ENCODE measurements around the gene DOCK9. TPM values are rescaled to one million over a fixed set of nuclear protein-coding genes. Genes with fewer than 3 reads are reported as not detected.

DOCK9 gene
- total and polyA plus RNA-seq, 2 donors (not counting 1 experiment from before 2014, with no cell fraction given): 18.5 to 28.0 TPM

DNA sequence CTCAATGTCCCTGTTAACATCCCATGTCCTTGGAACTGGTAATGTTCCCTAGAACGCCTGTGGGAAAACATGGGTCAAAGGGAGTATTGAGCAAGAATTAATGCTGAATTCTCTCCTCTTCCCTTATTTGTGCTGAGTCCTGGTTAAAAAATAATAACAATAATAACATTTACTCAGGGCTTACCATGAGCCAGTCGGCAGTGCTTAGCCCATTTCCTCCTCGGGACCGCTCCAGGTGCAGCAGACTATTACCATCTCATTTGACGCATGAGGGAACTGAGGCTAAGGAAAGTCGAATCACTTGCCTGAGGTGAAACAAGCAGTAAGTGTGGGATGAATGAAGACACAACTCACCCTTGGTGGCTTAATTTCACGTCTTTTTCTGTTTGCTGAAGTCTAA is 191.8 kb downstream of the DOCK9 start:
- POLR2A ChIA-PET: no interaction called here
- H3K79me2 ChIP-seq (ENCODE audit: control insufficient read depth, insufficient read depth, low read length): no peaks in the 10 kb centered on the region
- DNase-seq (no peak), ATAC-seq (ENCODE audit: low read depth) (no peak)
- intact Hi-C loops (cut with micrococcal nuclease): no loop called here
- peaks cover 0 to 10% (median 0%) of the 10 kb centered on the region in 3 donors for H3K9me3 ChIP-seq (ENCODE audit: control extremely low read depth in 1 of 3, control insufficient read depth in 2 of 3, insufficient read depth in 1 of 3, low read length in 2 of 3)
- no peaks in the 10 kb centered on the region for H3K9me3 Mint-ChIP-seq (ENCODE audit: insufficient read depth)
- H3K27ac ChIP-seq (ENCODE audit: low read length in 2 of 2): no peak overlapping the region
- no peak overlapping the region for H3K9ac ChIP-seq (ENCODE audit: low read length)
- CTCF ChIA-PET: no interaction called here
- H3K4me2 ChIP-seq (replicated peaks; ENCODE audit: low read depth, low read length, poor library complexity, severe bottlenecking): no peak overlapping the region
- no peak overlapping the region for H3K4me3 ChIP-seq (ENCODE audit: control extremely low read depth in 1 of 5, extremely low read depth in 1 of 5, insufficient read depth in 1 of 5, low read depth in 2 of 5, low read length in 4 of 5)
- H3K4me1 ChIP-seq (ENCODE audit: control insufficient read depth in 2 of 2, insufficient read depth in 2 of 2, low read length in 2 of 2): no peaks in the 10 kb centered on the region
- H3K27me3 ChIP-seq (replicated peaks in 1 of 4; ENCODE audit: control extremely low read depth in 1 of 4, control insufficient read depth in 3 of 4, insufficient read depth in 4 of 4, low read length in 3 of 4): peaks cover 0 to 2% (median 0%) of the 10 kb centered on the region in 4 experiments
- whole genome bisulfite sequencing (ENCODE audit: insufficient coverage): 83% methylated on average over 5 of the region's 7 CpGs
- no peak overlapping the region for H2AFZ ChIP-seq (ENCODE audit: insufficient read depth, low read depth, low read length, poor library complexity, severe bottlenecking)
- peaks cover 22% of the 10 kb centered on the region for H3K27me3 Mint-ChIP-seq
- H3K36me3 ChIP-seq (replicated peaks in 1 of 2; ENCODE audit: control extremely low read depth in 1 of 2, control insufficient read depth in 1 of 2, extremely low read depth in 1 of 2, insufficient read depth in 2 of 2, low read length in 1 of 2): no peaks in the 10 kb centered on the region
- H3K4me1 Mint-ChIP-seq: no peaks in the 10 kb centered on the region
- H4K20me1 ChIP-seq (ENCODE audit: control insufficient read depth, insufficient read depth, low read length, poor library complexity, severe bottlenecking): no peaks in the 10 kb centered on the region
- H3K4me3 Mint-ChIP-seq: no peak overlapping the region
- no peak overlapping the region for H3K27ac Mint-ChIP-seq
- TF ChIP-seq, protein P1, sequence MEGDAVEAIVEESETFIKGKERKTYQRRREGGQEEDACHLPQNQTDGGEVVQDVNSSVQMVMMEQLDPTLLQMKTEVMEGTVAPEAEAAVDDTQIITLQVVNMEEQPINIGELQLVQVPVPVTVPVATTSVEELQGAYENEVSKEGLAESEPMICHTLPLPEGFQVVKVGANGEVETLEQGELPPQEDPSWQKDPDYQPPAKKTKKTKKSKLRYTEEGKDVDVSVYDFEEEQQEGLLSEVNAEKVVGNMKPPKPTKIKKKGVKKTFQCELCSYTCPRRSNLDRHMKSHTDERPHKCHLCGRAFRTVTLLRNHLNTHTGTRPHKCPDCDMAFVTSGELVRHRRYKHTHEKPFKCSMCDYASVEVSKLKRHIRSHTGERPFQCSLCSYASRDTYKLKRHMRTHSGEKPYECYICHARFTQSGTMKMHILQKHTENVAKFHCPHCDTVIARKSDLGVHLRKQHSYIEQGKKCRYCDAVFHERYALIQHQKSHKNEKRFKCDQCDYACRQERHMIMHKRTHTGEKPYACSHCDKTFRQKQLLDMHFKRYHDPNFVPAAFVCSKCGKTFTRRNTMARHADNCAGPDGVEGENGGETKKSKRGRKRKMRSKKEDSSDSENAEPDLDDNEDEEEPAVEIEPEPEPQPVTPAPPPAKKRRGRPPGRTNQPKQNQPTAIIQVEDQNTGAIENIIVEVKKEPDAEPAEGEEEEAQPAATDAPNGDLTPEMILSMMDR (IDR thresholded peaks at IDR 0.05): no peak
- no peak for TF ChIP-seq EZH2 (IDR thresholded peaks at IDR 0.05; ENCODE audit: borderline replicate concordance, insufficient read depth, low read depth, low read length, poor library complexity, severe bottlenecking)

DNA sequence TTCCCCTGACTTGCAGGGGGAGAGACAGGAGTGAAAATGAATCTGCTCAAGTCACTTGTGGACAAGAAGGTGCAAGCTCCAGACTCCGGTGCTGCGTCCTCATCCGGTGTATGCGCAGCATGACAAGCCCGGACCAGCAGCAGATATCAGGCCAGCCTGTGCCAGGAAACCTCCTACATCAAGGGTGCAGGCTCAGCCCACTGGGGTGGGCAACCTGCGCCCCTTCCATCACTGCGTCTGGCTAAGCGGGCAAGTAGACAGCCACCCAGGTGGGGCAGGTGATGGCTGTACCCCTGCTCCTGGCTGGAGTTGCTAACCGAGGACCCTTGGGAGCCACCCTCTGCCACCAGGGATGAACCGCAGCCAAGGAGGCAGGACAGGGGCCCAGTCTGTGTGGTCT is 192.5 kb downstream of the DOCK9 start:
- Mint-ChIP-seq H3K9me3 (ENCODE audit: insufficient read depth) (no peaks in the 10 kb centered on the region), H3K4me3 (no peak overlapping the region), H3K27me3 (peaks cover 25% of the 10 kb centered on the region), H3K4me1 (no peaks in the 10 kb centered on the region), H3K27ac (no peak overlapping the region)
- TF ChIP-seq, protein P1 (IDR thresholded peaks at IDR 0.05): no peak
- no peak for TF ChIP-seq EZH2 (IDR thresholded peaks at IDR 0.05; ENCODE audit: borderline replicate concordance, insufficient read depth, low read depth, low read length, poor library complexity, severe bottlenecking)
- DNase-seq (no peak), ATAC-seq (ENCODE audit: low read depth) (no peak)
- H3K36me3 ChIP-seq (replicated peaks in 1 of 2; ENCODE audit: control extremely low read depth in 1 of 2, control insufficient read depth in 1 of 2, extremely low read depth in 1 of 2, insufficient read depth in 2 of 2, low read length in 1 of 2): no peaks in the 10 kb centered on the region
- H2AFZ ChIP-seq (ENCODE audit: insufficient read depth, low read depth, low read length, poor library complexity, severe bottlenecking): no peak overlapping the region
- no peaks in the 10 kb centered on the region for H4K20me1 ChIP-seq (ENCODE audit: control insufficient read depth, insufficient read depth, low read length, poor library complexity, severe bottlenecking)
- no peaks in the 10 kb centered on the region for H3K4me1 ChIP-seq (ENCODE audit: control insufficient read depth in 2 of 2, insufficient read depth in 2 of 2, low read length in 2 of 2)
- no peak overlapping the region for H3K4me2 ChIP-seq (replicated peaks; ENCODE audit: low read depth, low read length, poor library complexity, severe bottlenecking)
- intact Hi-C loops (cut with micrococcal nuclease): no loop called here
- no peak overlapping the region for H3K27ac ChIP-seq (ENCODE audit: low read length in 2 of 2)
- peaks cover 0 to 10% (median 0%) of the 10 kb centered on the region in 3 donors for H3K9me3 ChIP-seq (ENCODE audit: control extremely low read depth in 1 of 3, control insufficient read depth in 2 of 3, insufficient read depth in 1 of 3, low read length in 2 of 3)
- no peak overlapping the region for H3K4me3 ChIP-seq (ENCODE audit: control extremely low read depth in 1 of 5, extremely low read depth in 1 of 5, insufficient read depth in 1 of 5, low read depth in 2 of 5, low read length in 4 of 5)
- WGBS (ENCODE audit: insufficient coverage): 100% methylated on average over 10 of the region's 10 CpGs
- peaks cover 0 to 2% (median 0%) of the 10 kb centered on the region in 4 experiments for H3K27me3 ChIP-seq (replicated peaks in 1 of 4; ENCODE audit: control extremely low read depth in 1 of 4, control insufficient read depth in 3 of 4, insufficient read depth in 4 of 4, low read length in 3 of 4)
- ChIA-PET CTCF (no interaction called here), POLR2A (no interaction called here)
- H3K9ac ChIP-seq (ENCODE audit: low read length): no peak overlapping the region
- no peaks in the 10 kb centered on the region for H3K79me2 ChIP-seq (ENCODE audit: control insufficient read depth, insufficient read depth, low read length)
